Gastrocnemius medialis (tissue), 4 donors: ENCODE results near the gene TNRC6B. TPM values are rescaled to one million over a fixed set of nuclear protein-coding genes. Genes with fewer than 3 reads are reported as not detected.
A peak's percentile ranks its signal among the peaks of the same experiment; 100 is the strongest.

Experiments used
- ATAC-seq, 2 donors: fragments of 150-250 bp; one replicate each; pipeline ENCODE4 v1.9.1; 2016
- DNase-seq, 2 donors: peaks; one replicate each; pipeline ENCODE4 v3.0.0-alpha.2; 2019
- H3K27ac ChIP-seq, 4 donors: fragments of 200-600 bp; sonication (generic); 1 replicate in 1 of 4; 2 replicates in 3 of 4; pipeline ENCODE4 v1.5.1; 2016 to 2018; ENCODE audit warnings: mild to moderate bottlenecking in 2 of 4, moderate library complexity in 1 of 4
- H3K27me3 ChIP-seq, 3 donors: fragments of 200-600 bp; sonication (generic) in 2 of 3; 1 replicate in 1 of 3; 2 replicates in 2 of 3; pipeline versions ENCODE4 v1.5.1 to v1.6.0; 2016 to 2019; ENCODE audit warnings: mild to moderate bottlenecking in 1 of 3, moderate library complexity in 1 of 3
- H3K36me3 ChIP-seq, 2 donors: fragments of 200-600 bp; sonication (generic) in 1 of 2; one replicate each; pipeline ENCODE4 v1.5.1; 2017 to 2018
- H3K4me1 ChIP-seq, 2 donors: fragments of 200-600 bp; sonication (generic) in 1 of 2; one replicate each; pipeline ENCODE4 v1.5.1; 2016 to 2017; ENCODE audit warnings: mild to moderate bottlenecking in 2 of 2
- H3K4me3 ChIP-seq, 4 donors: fragments of 200-600 bp; sonication (generic) in 3 of 4; 1 replicate in 1 of 4; 2 replicates in 3 of 4; pipeline ENCODE4 v1.5.1; 2016 to 2019; ENCODE audit warnings: mild to moderate bottlenecking in 2 of 4
- H3K9me3 ChIP-seq, 3 donors: fragments of 200-600 bp; sonication (generic) in 2 of 3; 1 replicate in 1 of 3; 2 replicates in 2 of 3; pipeline ENCODE4 v1.5.1; 2016 to 2019
- POLR2A ChIP-seq, 2 donors: fragments of 450-650 bp; IDR thresholded peaks; one replicate each; pipeline ENCODE4 v1.6.1; 2017; ENCODE audit warnings: antibody characterized with exemption in 2 of 2, mild to moderate bottlenecking in 2 of 2, moderate library complexity in 2 of 2
- in situ Hi-C, 4 donors: fragments of 200-750 bp; cut with MboI; loops; one replicate each; pipeline versions ENCODE4 v1.15.0 to v1.8.0; 2017; ENCODE audit warnings: low sequenced_read_pairs in 4 of 4
- intact Hi-C: fragments of 100-400 bp; cut with DNase I; formaldehyde crosslinking; loops from one replicate; pipeline ENCODE4 v1.15.1; 2023; ENCODE audit warnings: low total_unique reads
- total RNA-seq, 4 donors: library from RNA; depleted of rRNA; stranded (reverse); fragments of >200 nt; gene quantifications; one replicate each; pipeline versions ENCODE4 v1.1.0 to v1.2.3, GENCODE V29; 2016
- TF ChIP-seq, protein P1 (sequence below), 5 experiments: fragments of 450-650 bp in 3 of 5; fragments of 200-600 bp in 2 of 5; sonication (generic) in 2 of 5; IDR thresholded peaks in 4 of 5; conservative IDR thresholded peaks in 1 of 5; 1 replicate in 4 of 5; 2 replicates in 1 of 5; pipeline ENCODE4 v1.5.1; 2016 to 2019; ENCODE audit warnings: antibody characterized with exemption in 5 of 5, mild to moderate bottlenecking in 3 of 5, moderate library complexity in 3 of 5

TNRC6B gene
- total RNA-seq, 4 donors from 2014 or later: 31.9 to 76.7 (median 57.0) TPM

DNA sequence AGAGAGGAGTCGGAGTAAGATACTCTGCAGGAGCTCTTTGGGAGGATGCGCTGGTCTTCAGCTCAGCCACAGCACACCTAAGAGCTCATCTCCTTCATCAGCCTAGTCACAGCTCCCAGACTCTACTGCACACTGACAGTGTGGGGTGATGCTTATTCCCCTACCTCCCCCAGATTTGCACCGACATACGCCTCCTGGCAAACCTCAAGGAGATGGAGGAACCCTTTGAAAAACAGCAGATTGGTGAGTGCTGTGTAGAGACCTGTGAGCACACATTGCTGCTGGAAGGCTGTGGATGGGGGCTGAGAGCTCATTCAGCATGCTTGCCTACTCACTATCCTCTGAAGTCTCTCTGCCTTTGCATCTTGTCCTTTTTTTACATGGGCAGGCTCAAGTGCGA lies 183.4 kb downstream of the TNRC6B start:
- intact Hi-C loops: no loop called here
- no peaks in the 10 kb centered on the region for H3K4me1 ChIP-seq
- TF ChIP-seq POLR2A (IDR thresholded peaks at IDR 0.05): no peak
- TF ChIP-seq, protein P1, sequence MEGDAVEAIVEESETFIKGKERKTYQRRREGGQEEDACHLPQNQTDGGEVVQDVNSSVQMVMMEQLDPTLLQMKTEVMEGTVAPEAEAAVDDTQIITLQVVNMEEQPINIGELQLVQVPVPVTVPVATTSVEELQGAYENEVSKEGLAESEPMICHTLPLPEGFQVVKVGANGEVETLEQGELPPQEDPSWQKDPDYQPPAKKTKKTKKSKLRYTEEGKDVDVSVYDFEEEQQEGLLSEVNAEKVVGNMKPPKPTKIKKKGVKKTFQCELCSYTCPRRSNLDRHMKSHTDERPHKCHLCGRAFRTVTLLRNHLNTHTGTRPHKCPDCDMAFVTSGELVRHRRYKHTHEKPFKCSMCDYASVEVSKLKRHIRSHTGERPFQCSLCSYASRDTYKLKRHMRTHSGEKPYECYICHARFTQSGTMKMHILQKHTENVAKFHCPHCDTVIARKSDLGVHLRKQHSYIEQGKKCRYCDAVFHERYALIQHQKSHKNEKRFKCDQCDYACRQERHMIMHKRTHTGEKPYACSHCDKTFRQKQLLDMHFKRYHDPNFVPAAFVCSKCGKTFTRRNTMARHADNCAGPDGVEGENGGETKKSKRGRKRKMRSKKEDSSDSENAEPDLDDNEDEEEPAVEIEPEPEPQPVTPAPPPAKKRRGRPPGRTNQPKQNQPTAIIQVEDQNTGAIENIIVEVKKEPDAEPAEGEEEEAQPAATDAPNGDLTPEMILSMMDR (IDR thresholded peaks at IDR 0.05 in 4 of 5, conservative IDR thresholded peaks at IDR 0.05 in 1 of 5): no peak
- ATAC-seq (no peak), DNase-seq (no peak)
- in situ Hi-C loops: loop anchor here in 1 of 4 donors (25.0 kb wide), 1 partner anchor 824 kb away; the partner anchor contains the start of gene RPS19BP1
- H3K36me3 ChIP-seq: peaks cover 9 to 96% of the 10 kb centered on the region in 2 donors
- H3K9me3 ChIP-seq: no peaks in the 10 kb centered on the region
- no peaks in the 10 kb centered on the region for H3K27me3 ChIP-seq
- H3K4me3 ChIP-seq: no peak overlapping the region
- no peak overlapping the region for H3K27ac ChIP-seq

DNA sequence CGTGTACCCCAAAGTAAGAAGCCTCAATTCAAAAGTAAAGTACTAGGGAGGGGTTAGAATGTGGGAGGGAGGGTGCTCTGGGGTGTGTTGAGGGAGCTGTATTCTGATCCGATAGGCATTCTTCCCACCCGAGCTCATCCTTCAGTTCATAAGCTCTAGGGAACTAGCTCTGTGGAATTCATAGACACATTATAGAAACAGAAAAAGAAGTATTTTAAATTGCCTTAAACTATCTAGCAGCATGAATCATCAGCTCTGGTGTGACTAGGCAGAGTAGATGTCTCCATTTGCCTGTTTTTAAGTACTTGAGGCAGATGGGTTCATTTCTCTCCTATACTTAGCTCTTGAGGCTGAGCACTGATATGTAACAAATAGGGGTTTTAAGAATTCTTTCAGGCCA lies 185.3 kb downstream of the TNRC6B start:
- intact Hi-C loops (no loop called here), in situ Hi-C loops (loop anchor here in 1 of 4 donors (25.0 kb wide), 1 partner anchor 826 kb away; the partner anchor contains the start of gene RPS19BP1)
- TF ChIP-seq, protein P1 (IDR thresholded peaks at IDR 0.05 in 4 of 5, conservative IDR thresholded peaks at IDR 0.05 in 1 of 5): no peak
- TF ChIP-seq POLR2A (IDR thresholded peaks at IDR 0.05): no peak
- DNase-seq (no peak), ATAC-seq (no peak)
- Histone ChIP-seq H3K27me3 (no peaks in the 10 kb centered on the region), H3K27ac (peak overlapping the region in 2 of 4 donors; percentile 17 to 18), H3K4me1 (peaks cover 3 to 11% of the 10 kb centered on the region in 2 donors), H3K9me3 (no peaks in the 10 kb centered on the region), H3K4me3 (no peak overlapping the region), H3K36me3 (peaks cover 9 to 95% of the 10 kb centered on the region in 2 donors)

DNA sequence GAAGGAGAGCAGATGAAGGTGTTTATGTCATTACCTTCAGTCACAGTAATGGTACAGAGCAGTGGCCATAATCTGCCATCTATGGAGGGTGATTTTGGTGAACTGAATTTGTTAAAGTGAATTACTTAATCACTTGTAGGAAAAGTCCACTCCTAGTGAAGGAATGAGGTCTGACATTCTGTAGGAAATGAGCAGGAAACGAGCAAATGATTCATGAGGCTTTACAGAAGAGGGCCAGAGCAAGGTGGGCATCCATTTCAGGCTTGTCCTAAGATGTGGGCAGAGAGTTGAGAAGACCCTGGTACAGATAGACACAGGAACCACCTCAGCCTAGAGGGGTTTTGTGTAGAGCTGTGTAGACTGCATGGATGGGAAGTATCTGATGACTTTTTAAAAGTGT lies 186.7 kb downstream of the TNRC6B start:
- Histone ChIP-seq H3K9me3 (no peaks in the 10 kb centered on the region), H3K36me3 (peaks cover 5 to 82% of the 10 kb centered on the region in 2 donors), H3K4me1 (peaks cover 12 to 13% of the 10 kb centered on the region in 2 donors), H3K27me3 (no peaks in the 10 kb centered on the region), H3K27ac (peak overlapping the region in 1 of 4 donors; percentile 8), H3K4me3 (no peak overlapping the region)
- ATAC-seq (no peak), DNase-seq (no peak)
- TF ChIP-seq POLR2A (IDR thresholded peaks at IDR 0.05): no peak
- TF ChIP-seq, protein P1 (IDR thresholded peaks at IDR 0.05 in 4 of 5, conservative IDR thresholded peaks at IDR 0.05 in 1 of 5): no peak
- in situ Hi-C loops: loop anchor here in 1 of 4 donors (25.0 kb wide), 1 partner anchor 827 kb away; the partner anchor contains the start of gene RPS19BP1
- intact Hi-C loops: no loop called here

DNA sequence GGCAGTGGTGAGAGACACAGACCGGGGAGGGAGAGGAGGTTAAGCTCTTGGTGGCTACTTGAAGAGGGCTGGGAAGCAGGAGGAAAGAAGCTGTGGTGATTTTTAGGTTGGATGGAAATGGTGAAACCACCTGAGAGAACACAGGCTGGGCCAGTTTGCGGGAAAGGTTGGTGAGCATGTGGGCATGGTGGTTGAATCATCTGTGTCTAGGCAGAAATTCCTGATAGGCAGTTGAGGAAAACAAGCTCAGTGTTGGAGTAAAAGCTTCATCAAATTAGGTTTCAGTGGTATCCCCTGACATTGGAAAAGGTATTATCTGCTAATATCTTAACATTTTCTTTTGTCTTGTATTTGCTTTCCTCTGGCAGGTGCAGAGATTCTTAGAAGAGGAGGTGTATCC lies 188.3 kb downstream of the TNRC6B start:
- DNase-seq (no peak), ATAC-seq (no peak)
- Histone ChIP-seq H3K27ac (peak overlapping the region in 2 of 4 donors; percentile 5 to 69), H3K4me1 (peaks cover 12 to 14% of the 10 kb centered on the region in 2 donors), H3K4me3 (no peak overlapping the region), H3K9me3 (no peaks in the 10 kb centered on the region), H3K36me3 (peaks cover 5 to 65% of the 10 kb centered on the region in 2 donors), H3K27me3 (no peaks in the 10 kb centered on the region)
- intact Hi-C loops: no loop called here
- TF ChIP-seq, protein P1 (IDR thresholded peaks at IDR 0.05 in 4 of 5, conservative IDR thresholded peaks at IDR 0.05 in 1 of 5): no peak
- no peak for TF ChIP-seq POLR2A (IDR thresholded peaks at IDR 0.05)
- in situ Hi-C loops: loop anchor here in 1 of 4 donors (25.0 kb wide), 1 partner anchor 829 kb away; the partner anchor contains the start of gene RPS19BP1
